DND-41 (cell line): ENCODE results near the gene MKLN1.

Experiments
- CTCF ChIP-seq: IDR thresholded peaks from 2 replicates; pipeline ENCODE4 v1.5.1; 2012; ENCODE audit warnings: borderline replicate concordance, low read length, moderate library complexity, mild to moderate bottlenecking; ENCODE audit not compliant: poor library complexity, severe bottlenecking; ENCODE audit errors: extremely low read depth
- EZH2 ChIP-seq: IDR thresholded peaks from 3 replicates; pipeline ENCODE4 v1.6.1; 2012; ENCODE audit warnings: borderline replicate concordance, low read depth, mild to moderate bottlenecking, moderate library complexity, low read length, inconsistent platforms; ENCODE audit not compliant: severe bottlenecking

GRCh38 chr7:131455001-131455400 lies 127.3 kb downstream of the MKLN1 start:
- TF ChIP-seq CTCF (no peak), EZH2 (no peak)
